CD4-positive, alpha-beta T cell treated with Interleukin-17A for 4 hours (primary cell): ENCODE measurements around the gene GPR6.
A peak's percentile ranks its signal among the peaks of the same experiment; 100 is the strongest.

Source experiments
- DNase-seq: peaks from one replicate; pipeline ENCODE4 v3.0.0-alpha.2; 2020; ENCODE audit warnings: mixed read lengths

GPR6 gene

DNA sequence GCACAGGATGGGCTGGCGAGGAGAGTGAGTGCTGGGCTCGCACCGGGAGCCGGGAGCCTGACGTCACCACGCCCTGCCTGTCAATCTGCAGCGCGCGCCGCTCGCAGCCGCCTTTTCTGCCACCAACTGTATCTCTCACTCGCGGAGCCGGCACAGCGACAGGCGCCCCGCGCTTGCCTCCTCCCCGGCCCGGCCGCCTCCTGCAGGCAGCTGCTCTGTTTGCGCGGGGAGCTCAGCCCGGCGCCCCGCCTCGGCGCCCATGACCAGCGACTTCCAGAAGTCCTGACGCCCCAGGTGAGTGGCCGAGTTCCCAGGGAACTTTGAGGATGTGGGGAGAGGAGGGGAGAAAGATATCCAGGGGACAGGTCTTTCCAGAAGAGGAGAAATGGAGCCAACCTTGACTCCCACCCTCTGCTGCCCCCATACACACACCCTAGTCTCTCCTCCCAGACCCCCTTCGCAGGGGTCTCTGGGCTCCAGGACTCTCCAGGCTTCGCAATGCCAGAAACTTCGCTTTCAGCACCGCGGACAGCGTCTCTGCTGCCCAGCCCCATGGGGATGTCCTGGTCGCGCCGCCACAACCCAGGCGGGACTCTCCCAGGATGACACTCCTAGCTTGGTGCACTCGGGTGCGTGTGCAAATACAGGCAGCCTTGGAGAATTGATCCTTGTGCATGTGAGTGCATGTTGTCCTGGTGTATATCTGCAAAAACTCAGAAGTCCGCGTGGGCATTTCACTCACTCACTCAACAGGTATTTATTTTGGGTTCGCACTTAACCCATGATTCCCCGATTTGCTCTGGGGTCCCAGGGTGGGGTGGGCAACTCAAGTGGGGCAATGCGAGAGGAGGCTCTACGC is at the start of gene GPR6:
TSS of gene GPR6 (plus strand) at position 138 of the 859 bp plus-strand sequence. CDS start 802 bp downstream, outside the sequence.
- peak; percentile 35 for DNase-seq

- DNase-seq, result no peak
These were observed 43.8 kb upstream of the GPR6 start for GRCh38 chr6:109934293-109934692.

DNA sequence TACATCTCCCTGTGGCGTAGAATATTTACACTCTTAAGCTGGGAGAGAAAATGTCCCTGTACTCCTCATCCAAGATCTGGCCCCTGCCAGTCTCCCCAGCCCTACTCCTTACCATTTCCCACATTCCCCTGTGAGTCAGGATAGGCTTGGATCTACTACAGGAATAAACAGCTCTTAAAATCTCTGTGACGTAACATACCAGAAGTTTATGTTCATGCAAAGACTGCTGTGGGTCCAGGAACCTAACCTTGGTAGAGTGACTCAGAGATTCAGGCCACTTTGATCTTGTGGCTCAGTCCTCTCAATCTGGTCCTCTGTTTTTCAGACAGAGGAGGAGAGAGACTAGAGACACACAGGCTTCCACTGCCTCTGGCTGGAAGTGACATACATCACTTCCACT is 38.5 kb upstream of the GPR6 start:
- DNase-seq, result no peak

DNA sequence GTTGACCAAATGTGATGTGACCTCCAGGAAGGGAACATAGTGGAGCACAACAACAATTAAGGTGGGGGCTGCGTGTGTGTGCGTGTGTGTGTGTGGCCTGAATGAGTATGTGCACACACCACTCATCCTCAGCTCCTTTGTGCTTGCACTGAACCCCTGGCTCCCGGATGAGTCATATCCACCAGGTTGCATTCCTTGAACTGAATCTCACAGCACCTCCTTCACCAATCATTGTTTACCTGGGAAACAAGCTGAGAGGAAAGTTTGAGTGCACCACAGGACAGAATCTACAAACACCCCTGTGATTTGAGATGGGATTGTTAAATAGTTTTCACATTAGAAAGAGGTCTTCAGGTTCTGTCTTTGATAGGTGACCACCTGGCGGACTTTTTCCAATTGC is 33.7 kb upstream of the GPR6 start:
- DNase-seq, result no peak

GRCh38 chr6:109945091-109945490 is 33.0 kb upstream of the GPR6 start:
- no peak for DNase-seq

- no peak for DNase-seq
These were observed 31.1 kb upstream of the GPR6 start for GRCh38 chr6:109946979-109947378.

GRCh38 chr6:109949281-109950065 is 28.6 kb upstream of the GPR6 start:
- no peak for DNase-seq

- DNase-seq, result no peak
These were observed 22.6 kb upstream of the GPR6 start for GRCh38 chr6:109955491-109955890.

DNA sequence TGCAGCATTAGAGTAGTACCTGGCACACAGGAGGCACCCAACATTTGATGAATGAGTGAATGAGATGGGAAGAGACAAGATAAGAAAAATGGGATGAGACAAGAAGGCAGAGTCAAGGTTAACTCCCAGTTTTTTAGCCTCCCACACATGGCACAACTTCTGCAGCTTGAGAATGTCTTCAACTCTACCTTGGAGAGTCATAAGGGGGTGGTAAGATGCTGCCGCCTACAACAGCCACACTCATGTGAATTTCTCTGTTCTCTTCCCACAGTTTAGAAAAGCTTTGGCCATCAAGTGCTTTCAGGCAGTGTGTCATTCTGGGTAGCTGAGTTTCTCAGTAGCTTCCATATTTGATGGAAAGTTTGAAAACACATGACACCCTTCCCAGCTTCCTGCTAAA is 19.5 kb upstream of the GPR6 start:
- no peak for DNase-seq

GRCh38 chr6:109961611-109962041 is 16.5 kb upstream of the GPR6 start:
- no peak for DNase-seq

- no peak for DNase-seq
These were observed 15.8 kb upstream of the GPR6 start for GRCh38 chr6:109962271-109962670.

DNA sequence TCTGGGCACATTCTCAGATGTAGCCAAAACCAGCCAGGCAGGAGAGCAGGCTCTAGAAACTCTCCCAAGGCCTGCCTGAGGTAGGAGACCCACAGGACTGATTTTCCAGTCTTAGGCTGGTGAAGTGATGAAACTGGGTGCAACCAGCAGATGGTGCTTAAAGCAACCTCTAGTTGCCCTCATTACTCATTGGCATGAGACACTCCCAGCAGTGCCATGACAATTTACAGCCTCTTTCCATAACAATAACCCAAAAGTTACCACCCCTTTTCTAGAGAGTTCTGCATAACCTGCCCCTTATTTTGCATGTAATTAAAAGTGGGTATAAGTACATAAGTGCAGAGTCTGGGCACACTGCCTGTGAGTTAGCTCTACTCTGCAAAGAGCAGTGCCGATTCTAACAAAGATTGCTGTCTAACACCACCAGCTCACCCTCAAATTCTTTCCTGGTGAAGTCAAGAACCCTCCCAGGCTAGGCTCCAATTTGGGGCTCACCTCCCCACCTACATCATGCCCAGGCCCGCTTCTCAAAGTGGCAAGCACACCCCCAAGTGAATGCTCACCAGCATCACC is 14.4 kb upstream of the GPR6 start:
- no peak for DNase-seq

GRCh38 chr6:109964949-109965348 is 13.2 kb upstream of the GPR6 start:
- DNase-seq, result no peak

- no peak for DNase-seq
These were observed 11.8 kb upstream of the GPR6 start for GRCh38 chr6:109966299-109966698.

- no peak for DNase-seq
These were observed 329 bp upstream of the GPR6 start for GRCh38 chr6:109977791-109978173.

DNA sequence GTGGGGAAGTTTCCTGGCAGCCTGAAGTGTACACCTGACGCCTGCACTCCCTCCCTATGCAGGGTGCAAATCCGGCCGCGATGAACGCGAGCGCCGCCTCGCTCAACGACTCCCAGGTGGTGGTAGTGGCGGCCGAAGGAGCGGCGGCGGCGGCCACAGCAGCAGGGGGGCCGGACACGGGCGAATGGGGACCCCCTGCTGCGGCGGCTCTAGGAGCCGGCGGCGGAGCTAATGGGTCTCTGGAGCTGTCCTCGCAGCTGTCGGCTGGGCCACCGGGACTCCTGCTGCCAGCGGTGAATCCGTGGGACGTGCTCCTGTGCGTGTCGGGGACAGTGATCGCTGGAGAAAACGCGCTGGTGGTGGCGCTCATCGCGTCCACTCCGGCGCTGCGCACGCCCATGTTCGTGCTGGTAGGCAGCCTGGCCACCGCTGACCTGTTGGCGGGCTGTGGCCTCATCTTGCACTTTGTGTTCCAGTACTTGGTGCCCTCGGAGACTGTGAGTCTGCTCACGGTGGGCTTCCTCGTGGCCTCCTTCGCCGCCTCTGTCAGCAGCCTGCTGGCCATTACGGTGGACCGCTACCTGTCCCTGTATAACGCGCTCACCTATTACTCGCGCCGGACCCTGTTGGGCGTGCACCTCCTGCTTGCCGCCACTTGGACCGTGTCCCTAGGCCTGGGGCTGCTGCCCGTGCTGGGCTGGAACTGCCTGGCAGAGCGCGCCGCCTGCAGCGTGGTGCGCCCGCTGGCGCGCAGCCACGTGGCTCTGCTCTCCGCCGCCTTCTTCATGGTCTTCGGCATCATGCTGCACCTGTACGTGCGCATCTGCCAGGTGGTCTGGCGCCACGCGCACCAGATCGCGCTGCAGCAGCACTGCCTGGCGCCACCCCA is 1.2 kb downstream of the GPR6 start:
- no peak for DNase-seq

- no peak for DNase-seq
These were observed 6.3 kb downstream of the GPR6 start for GRCh38 chr6:109984410-109984809.

DNA sequence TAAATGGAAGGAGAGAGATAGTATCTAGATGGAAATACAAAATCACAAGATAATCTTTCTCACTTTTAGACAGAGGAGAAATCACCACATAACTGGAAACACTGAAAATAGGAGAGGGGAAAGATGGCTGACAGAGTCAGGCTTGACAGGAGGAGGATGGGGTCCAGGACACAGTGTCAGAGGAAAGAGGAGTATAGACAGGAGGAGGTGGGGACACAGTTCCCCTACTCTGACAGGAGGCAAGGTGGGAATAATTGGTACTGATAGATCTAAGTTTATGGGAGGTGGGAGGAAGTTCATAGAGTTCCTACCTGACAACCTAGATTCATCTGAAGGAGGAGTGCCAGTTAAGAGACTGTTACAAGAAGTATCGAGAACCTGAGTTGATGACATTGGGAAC is 9.1 kb downstream of the GPR6 start:
- DNase-seq, result no peak

GRCh38 chr6:109991201-109992101 is 13.3 kb downstream of the GPR6 start:
- no peak for DNase-seq

GRCh38 chr6:109998159-109998785 is 20.2 kb downstream of the GPR6 start:
- DNase-seq, result no peak

- no peak for DNase-seq
These were observed 21.6 kb downstream of the GPR6 start for GRCh38 chr6:109999740-110000139.
